ENCODE data around the gene FOXP1. TPM values are rescaled to one million over a fixed set of nuclear protein-coding genes. Genes with fewer than 3 reads are reported as not detected.

FOXP1 gene
- total and polyA plus RNA-seq, 8 donors, result 12.3 to 215 (median 117) TPM

- DNase-seq, result no peak
- Histone ChIP-seq H3K4me3 (no peak overlapping the region), H3K4me1 (peaks cover 0 to 39% (median 32%) of the 10 kb centered on the region in 4 donors), H3K36me3 (no peaks in the 10 kb centered on the region), H3K27ac (no peak overlapping the region), H3K9me3 (no peaks in the 10 kb centered on the region), H3K27me3 (no peaks in the 10 kb centered on the region)
- TF ChIP-seq EP300 (IDR thresholded peaks at IDR 0.05), result no peak
- TF ChIP-seq POLR2A (IDR thresholded peaks at IDR 0.05), result no peak
- TF ChIP-seq CTCF (IDR thresholded peaks at IDR 0.05), result no peak
- TF ChIP-seq POLR2AphosphoS5 (IDR thresholded peaks at IDR 0.05), result no peak
- WGBS, 5 donors, result 67 to 76% (median 69%) methylated on average over 14 of the region's 14 CpGs
- intact Hi-C loops (cut with DNase I; ENCODE audit: low total_unique reads), result no loop called here
Measured at GRCh38 chr3:71149959-71150954, 433.3 kb downstream of the FOXP1 start.

GRCh38 chr3:71148455-71149060, 435.0 kb downstream of the FOXP1 start:
- WGBS, 5 donors, result 27 to 50% (median 35%) methylated on average over 1 of the region's 1 CpG
- Histone ChIP-seq H3K4me3 (no peak overlapping the region), H3K4me1 (peaks cover 0 to 36% (median 26%) of the 10 kb centered on the region in 4 donors), H3K36me3 (no peaks in the 10 kb centered on the region), H3K9me3 (no peaks in the 10 kb centered on the region), H3K27me3 (no peaks in the 10 kb centered on the region), H3K27ac (peak overlapping the region in 3 of 5 donors; percentile 17 to 47 (median 30))
- intact Hi-C loops (cut with DNase I; ENCODE audit: low total_unique reads), result no loop called here
- peak in 1 of 2 donors; percentile 75 for DNase-seq
- TF ChIP-seq CTCF (IDR thresholded peaks at IDR 0.05), result no peak
- TF ChIP-seq POLR2AphosphoS5 (IDR thresholded peaks at IDR 0.05), result no peak
- TF ChIP-seq EP300 (IDR thresholded peaks at IDR 0.05), result no peak

- intact Hi-C loops (cut with DNase I; ENCODE audit: low total_unique reads), result no loop called here
- no peaks in the 10 kb centered on the region for H3K27me3 ChIP-seq
- 73 to 87% (median 77%) methylated on average over 11 of the region's 11 CpGs for WGBS, 5 donors
- no peak overlapping the region for H3K4me3 ChIP-seq
- H3K36me3 ChIP-seq, result no peaks in the 10 kb centered on the region
- DNase-seq, result no peak
- H3K9me3 ChIP-seq, result no peaks in the 10 kb centered on the region
- peaks cover under 1 to 38% (median 21%) of the 10 kb centered on the region in 4 donors for H3K4me1 ChIP-seq
- TF ChIP-seq CTCF (IDR thresholded peaks at IDR 0.05) (no peak), EP300 (IDR thresholded peaks at IDR 0.05) (no peak), POLR2AphosphoS5 (IDR thresholded peaks at IDR 0.05) (no peak), POLR2A (IDR thresholded peaks at IDR 0.05) (no peak)
- peak overlapping the region in 1 of 5 donors; percentile 13 for H3K27ac ChIP-seq
Measured at GRCh38 chr3:71146673-71147072, 436.9 kb downstream of the FOXP1 start.

- Histone ChIP-seq H3K4me1 (peaks cover 4 to 44% (median 23%) of the 10 kb centered on the region in 4 donors), H3K27me3 (no peaks in the 10 kb centered on the region), H3K9me3 (no peaks in the 10 kb centered on the region), H3K27ac (no peak overlapping the region), H3K4me3 (no peak overlapping the region), H3K36me3 (no peaks in the 10 kb centered on the region)
- TF ChIP-seq POLR2AphosphoS5 (IDR thresholded peaks at IDR 0.05) (no peak), EP300 (IDR thresholded peaks at IDR 0.05) (no peak), CTCF (IDR thresholded peaks at IDR 0.05) (no peak), POLR2A (IDR thresholded peaks at IDR 0.05) (no peak)
- 77 to 93% (median 89%) methylated on average over 4 of the region's 4 CpGs for WGBS, 5 donors
- no peak for DNase-seq
- intact Hi-C loops (cut with DNase I; ENCODE audit: low total_unique reads), result no loop called here
Measured at GRCh38 chr3:71145954-71146353, 437.6 kb downstream of the FOXP1 start.
